Stomach (tissue), 4 donors: ENCODE results near the gene ZC3H7B.

Experiments
- POLR2A ChIP-seq, 4 donors: fragments of 450-650 bp; IDR thresholded peaks; one replicate each; pipeline ENCODE4 v1.6.1; 2016; ENCODE audit warnings: antibody characterized with exemption in 4 of 4, control low read depth in 2 of 4, mild to moderate bottlenecking in 1 of 4, moderate library complexity in 1 of 4
- TF ChIP-seq, protein P1 (sequence below), 7 experiments: fragments of 450-650 bp in 4 of 7; fragments of 200-600 bp in 3 of 7; sonication (generic) in 3 of 7; IDR thresholded peaks; one replicate each; pipeline ENCODE4 v1.5.1; 2016 to 2019; ENCODE audit warnings: antibody characterized with exemption in 7 of 7, control low read depth in 2 of 7, mild to moderate bottlenecking in 1 of 7

DNA sequence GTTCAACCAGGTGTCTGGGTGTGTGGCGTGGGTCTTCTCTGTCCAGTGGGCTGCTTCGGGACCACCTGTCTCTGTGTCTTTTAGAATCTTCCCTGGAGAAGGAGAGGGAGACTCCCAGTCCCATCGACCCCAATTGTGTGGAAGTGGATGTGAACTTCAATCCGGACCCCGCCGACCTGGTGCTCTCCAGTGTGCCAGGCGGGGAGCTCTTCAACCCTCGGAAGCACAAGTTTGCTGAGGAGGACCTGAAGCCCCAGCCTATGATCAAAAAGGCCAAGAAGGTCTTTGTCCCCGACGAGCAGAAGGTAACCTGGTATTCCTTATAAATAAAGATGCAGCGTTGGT lies 92.7 kb downstream of the ZC3H7B start:
- TF ChIP-seq, protein P1, sequence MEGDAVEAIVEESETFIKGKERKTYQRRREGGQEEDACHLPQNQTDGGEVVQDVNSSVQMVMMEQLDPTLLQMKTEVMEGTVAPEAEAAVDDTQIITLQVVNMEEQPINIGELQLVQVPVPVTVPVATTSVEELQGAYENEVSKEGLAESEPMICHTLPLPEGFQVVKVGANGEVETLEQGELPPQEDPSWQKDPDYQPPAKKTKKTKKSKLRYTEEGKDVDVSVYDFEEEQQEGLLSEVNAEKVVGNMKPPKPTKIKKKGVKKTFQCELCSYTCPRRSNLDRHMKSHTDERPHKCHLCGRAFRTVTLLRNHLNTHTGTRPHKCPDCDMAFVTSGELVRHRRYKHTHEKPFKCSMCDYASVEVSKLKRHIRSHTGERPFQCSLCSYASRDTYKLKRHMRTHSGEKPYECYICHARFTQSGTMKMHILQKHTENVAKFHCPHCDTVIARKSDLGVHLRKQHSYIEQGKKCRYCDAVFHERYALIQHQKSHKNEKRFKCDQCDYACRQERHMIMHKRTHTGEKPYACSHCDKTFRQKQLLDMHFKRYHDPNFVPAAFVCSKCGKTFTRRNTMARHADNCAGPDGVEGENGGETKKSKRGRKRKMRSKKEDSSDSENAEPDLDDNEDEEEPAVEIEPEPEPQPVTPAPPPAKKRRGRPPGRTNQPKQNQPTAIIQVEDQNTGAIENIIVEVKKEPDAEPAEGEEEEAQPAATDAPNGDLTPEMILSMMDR (IDR thresholded peaks at IDR 0.05): no peak
- no peak for TF ChIP-seq POLR2A (IDR thresholded peaks at IDR 0.05)
